HEK293 (cell line): ENCODE results near the gene OR4L1.

ENCODE experiments used
- CTCF ChIA-PET: fragments of 350-600 bp; formaldehyde crosslinking; extraction: SDS; loops from one replicate; lab custom pipeline; 2021; ENCODE audit warnings: antibody characterized with exemption; lab: Yijun Ruan, JAX
- POLR2A ChIA-PET: fragments of 300-600 bp; formaldehyde crosslinking; extraction: SDS; loops from one replicate; lab custom pipeline; 2020; ENCODE audit warnings: antibody characterized with exemption, inconsistent platforms; lab: Yijun Ruan, JAX
- H3K27ac ChIP-seq: fragments of 200-500 bp; sonication (Bioruptor generic); 2 replicates; pipeline ENCODE4 v1.5.1; 2014; ENCODE audit warnings: low read depth, low read length, control low read depth, inconsistent platforms; ENCODE audit errors: extremely low read depth
- H3K36me3 ChIP-seq, 2 experiments: fragments of 200-500 bp in 1 of 2; sonication (Bioruptor generic) in 1 of 2; 1 replicate in 1 of 2; 2 replicates in 1 of 2; pipeline ENCODE4 v1.5.1; 2014 to 2017; ENCODE audit warnings: inconsistent platforms in 2 of 2, low read length in 2 of 2; ENCODE audit not compliant: control insufficient read depth in 2 of 2, insufficient read depth in 1 of 2
- H3K4me1 ChIP-seq: fragments of 200-500 bp; sonication (Bioruptor generic); 2 replicates; pipeline ENCODE4 v1.5.1; 2014; ENCODE audit warnings: mild to moderate bottlenecking, low read length, inconsistent platforms; ENCODE audit not compliant: control insufficient read depth, insufficient read depth
- H3K4me3 ChIP-seq: 2 replicates; pipeline ENCODE4 v1.5.1; 2011; ENCODE audit warnings: low read depth, mild to moderate bottlenecking, control low read depth, low read length, moderate library complexity
- H3K9me3 ChIP-seq: fragments of 200-500 bp; sonication (Bioruptor generic); 2 replicates; pipeline ENCODE4 v1.5.1; 2014; ENCODE audit warnings: low read depth, low read length, inconsistent platforms; ENCODE audit not compliant: control insufficient read depth, insufficient read depth
- KLF1 ChIP-seq: fragments of 450-650 bp; formaldehyde crosslinking; IDR thresholded peaks from 2 replicates; pipeline ENCODE4 v1.5.1; 2016; ENCODE audit warnings: missing biosample characterization, missing genetic modification characterization
- KLF10 ChIP-seq: fragments of 450-650 bp; IDR thresholded peaks from 2 replicates; pipeline ENCODE4 v1.5.1; 2018; ENCODE audit warnings: missing biosample characterization, mild to moderate bottlenecking, missing genetic modification characterization
- KLF16 ChIP-seq: fragments of 450-650 bp; formaldehyde crosslinking; IDR thresholded peaks from 2 replicates; pipeline ENCODE4 v1.5.1; 2017; ENCODE audit warnings: missing biosample characterization, missing genetic modification characterization
- KLF9 ChIP-seq: fragments of 450-650 bp; formaldehyde crosslinking; IDR thresholded peaks from 2 replicates; pipeline ENCODE4 v1.5.1; 2016; ENCODE audit warnings: missing biosample characterization, missing genetic modification characterization, low read depth
- PBX3 ChIP-seq: sonication (generic); formaldehyde crosslinking; IDR thresholded peaks from 2 replicates; pipeline ENCODE4 v1.8.1; 2022; ENCODE audit warnings: mild to moderate bottlenecking, moderate library complexity, missing genetic modification reagents
- PRDM6 ChIP-seq: fragments of 450-650 bp; formaldehyde crosslinking; IDR thresholded peaks from 2 replicates; pipeline ENCODE4 v1.5.1; 2017; ENCODE audit warnings: missing biosample characterization, missing genetic modification characterization
- ZBTB8A ChIP-seq: fragments of 450-650 bp; formaldehyde crosslinking; IDR thresholded peaks from 2 replicates; pipeline ENCODE4 v1.5.1; 2016; ENCODE audit warnings: missing biosample characterization, missing genetic modification characterization
- ZFP37 ChIP-seq: fragments of 450-650 bp; formaldehyde crosslinking; IDR thresholded peaks from 2 replicates; pipeline ENCODE4 v1.5.1; 2016; ENCODE audit warnings: missing biosample characterization, missing genetic modification characterization
- ZFP41 ChIP-seq: fragments of 450-650 bp; formaldehyde crosslinking; IDR thresholded peaks from 2 replicates; pipeline ENCODE4 v1.5.1; 2016; ENCODE audit warnings: missing biosample characterization, missing genetic modification characterization, borderline replicate concordance
- ZFP69B ChIP-seq: fragments of 450-650 bp; formaldehyde crosslinking; IDR thresholded peaks from 2 replicates; pipeline ENCODE4 v1.5.1; 2016; ENCODE audit warnings: missing biosample characterization, missing genetic modification characterization
- ZNF121 ChIP-seq: fragments of 450-650 bp; formaldehyde crosslinking; IDR thresholded peaks from 2 replicates; pipeline ENCODE4 v1.5.1; 2016; ENCODE audit warnings: missing biosample characterization, missing genetic modification characterization
- ZNF132 ChIP-seq: fragments of 450-650 bp; formaldehyde crosslinking; IDR thresholded peaks from 2 replicates; pipeline ENCODE4 v1.5.1; 2017; ENCODE audit warnings: missing biosample characterization, missing genetic modification characterization, borderline replicate concordance
- ZNF16 ChIP-seq: fragments of 450-650 bp; formaldehyde crosslinking; IDR thresholded peaks from 2 replicates; pipeline ENCODE4 v1.5.1; 2016; ENCODE audit warnings: low read depth, missing biosample characterization, missing genetic modification characterization
- ZNF174 ChIP-seq: fragments of 450-650 bp; formaldehyde crosslinking; IDR thresholded peaks from 2 replicates; pipeline ENCODE4 v1.5.0; 2017; ENCODE audit warnings: missing biosample characterization, mild to moderate bottlenecking, missing genetic modification characterization
- ZNF202 ChIP-seq: fragments of 450-650 bp; formaldehyde crosslinking; IDR thresholded peaks from 2 replicates; pipeline ENCODE4 v1.5.1; 2016; ENCODE audit warnings: missing biosample characterization, missing genetic modification characterization, borderline replicate concordance
- ZNF211 ChIP-seq: fragments of 450-650 bp; formaldehyde crosslinking; IDR thresholded peaks from 2 replicates; pipeline ENCODE4 v1.5.1; 2016; ENCODE audit warnings: low read depth, missing biosample characterization, missing genetic modification characterization
- ZNF274 ChIP-seq, 2 experiments: fragments of 200-500 bp in 1 of 2; fragments of 450-650 bp in 1 of 2; sonication (Bioruptor generic) in 1 of 2; formaldehyde crosslinking in 1 of 2; IDR thresholded peaks; 2 replicates each; pipeline versions ENCODE4 v1.5.1 to v1.6.1; 2014 to 2016; ENCODE audit warnings: borderline replicate concordance in 1 of 2, inconsistent platforms in 1 of 2, low read length in 1 of 2, missing biosample characterization in 1 of 2, missing genetic modification characterization in 1 of 2
- ZNF280D ChIP-seq: fragments of 450-650 bp; formaldehyde crosslinking; IDR thresholded peaks from 2 replicates; pipeline ENCODE4 v1.5.1; 2016; ENCODE audit warnings: missing biosample characterization, missing genetic modification characterization
- ZNF341 ChIP-seq: fragments of 450-650 bp; formaldehyde crosslinking; IDR thresholded peaks from 2 replicates; pipeline ENCODE4; 2016; ENCODE audit warnings: low read depth, missing biosample characterization, missing genetic modification characterization
- ZNF350 ChIP-seq: fragments of 450-650 bp; formaldehyde crosslinking; IDR thresholded peaks from 2 replicates; pipeline ENCODE4 v1.5.0; 2017; ENCODE audit warnings: missing biosample characterization, mild to moderate bottlenecking, missing genetic modification characterization
- ZNF404 ChIP-seq: fragments of 450-650 bp; formaldehyde crosslinking; IDR thresholded peaks from 2 replicates; pipeline ENCODE4 v1.5.1; 2017; ENCODE audit warnings: missing biosample characterization, missing genetic modification characterization
- ZNF626 ChIP-seq: fragments of 450-650 bp; sonication (Bioruptor Pico); formaldehyde crosslinking; IDR thresholded peaks from 2 replicates; pipeline ENCODE4 v1.5.1; 2018; ENCODE audit warnings: missing biosample characterization, missing genetic modification characterization, inconsistent platforms
- ZNF677 ChIP-seq: fragments of 450-650 bp; IDR thresholded peaks from 2 replicates; pipeline ENCODE4 v1.5.0; 2018; ENCODE audit warnings: missing biosample characterization, mild to moderate bottlenecking, missing genetic modification characterization, moderate library complexity
- ZNF701 ChIP-seq: fragments of 450-650 bp; formaldehyde crosslinking; IDR thresholded peaks from 2 replicates; pipeline ENCODE4 v1.5.1; 2016; ENCODE audit warnings: missing biosample characterization, missing genetic modification characterization
- ZNF76 ChIP-seq: fragments of 450-650 bp; formaldehyde crosslinking; IDR thresholded peaks from 2 replicates; pipeline ENCODE4; 2016; ENCODE audit warnings: low read depth, missing biosample characterization, missing genetic modification characterization, borderline replicate concordance
- ZSCAN16 ChIP-seq: fragments of 450-650 bp; formaldehyde crosslinking; IDR thresholded peaks from 2 replicates; pipeline ENCODE4 v1.5.1; 2016; ENCODE audit warnings: missing biosample characterization, missing genetic modification characterization

The OR4L1 gene

GRCh38 chr14:20059745-20060144 is at the start of gene OR4L1:
Gene OR4L1, plus strand, starts transcription at chr14:20060045. Its CDS starts 0 bp downstream, at chr14:20060045.
- no peaks in the 10 kb centered on the region for H3K4me1 ChIP-seq
- no peak within 1 kb of the TSS for H3K4me3 ChIP-seq
- no peaks in the 10 kb centered on the region for H3K36me3 ChIP-seq
- TF ChIP-seq ZNF16 (no peak), PRDM6 (tag by site-specific recombination) (no peak)
- TF ChIP-seq, all 188 proteins: peak for 0
- CTCF ChIA-PET, result no interaction called here
- no peak within 1 kb of the TSS for H3K27ac ChIP-seq
- H3K9me3 ChIP-seq, result no peaks in the 10 kb centered on the region
- POLR2A ChIA-PET, result no interaction called here

GRCh38 chr14:20019257-20019865 is 40.5 kb upstream of the OR4L1 start, which contains the start of gene OR4K14:
Gene OR4K14, minus strand, starts transcription at chr14:20019307. Its CDS starts 4,114 bp downstream, at chr14:20015193.
- H3K9me3 ChIP-seq, result no peaks in the 10 kb centered on the region
- TF ChIP-seq ZNF677 (tag by site-specific recombination) (no peak), ZNF202 (tag by site-specific recombination) (no peak), KLF9 (tag by site-specific recombination) (no peak), ZNF121 (tag by site-specific recombination) (no peak), ZNF174 (tag by site-specific recombination) (no peak), ZNF701 (tag by site-specific recombination) (no peak), ZNF350 (no peak), ZSCAN16 (tag by site-specific recombination) (no peak)
- ChIA-PET CTCF (no interaction called here), POLR2A (no interaction called here)
- no peaks in the 10 kb centered on the region for H3K36me3 ChIP-seq
- H3K4me1 ChIP-seq, result no peaks in the 10 kb centered on the region
- H3K27ac ChIP-seq, result no peak within 1 kb of the TSS
- H3K4me3 ChIP-seq, result no peak within 1 kb of the TSS

- no peaks in the 10 kb centered on the region for H3K36me3 ChIP-seq
- H3K4me1 ChIP-seq, result no peaks in the 10 kb centered on the region
- ChIA-PET CTCF (interaction anchor here (0.6 to 0.8 kb wide), 3 partner anchors 12 to 261 kb away, joined by 3 to 5 read pairs (median 3); no protein-coding TSS in a partner anchor), POLR2A (no interaction called here)
- H3K27ac ChIP-seq, result no peak overlapping the region
- no peak overlapping the region for H3K4me3 ChIP-seq
- no peaks in the 10 kb centered on the region for H3K9me3 ChIP-seq
- TF ChIP-seq KLF16 (tag by site-specific recombination) (no peak), ZNF404 (tag by site-specific recombination) (no peak), KLF10 (tag by site-specific recombination) (no peak), ZNF211 (tag by site-specific recombination) (no peak), ZFP37 (tag by site-specific recombination) (no peak), ZNF132 (tag by site-specific recombination) (no peak), ZNF626 (no peak), ZNF274 (IDR thresholded peaks at IDR 0.05; ENCODE audit: low read length) (no peak), ZNF274 (tag by site-specific recombination; IDR thresholded peaks at IDR 0.05; ENCODE audit: borderline replicate concordance) (no peak), PBX3 (CRISPR knock-in tag) (no peak), ZFP41 (tag by site-specific recombination) (no peak), ZNF76 (no peak), ZFP69B (tag by site-specific recombination) (no peak), ZNF280D (no peak), ZNF202 (tag by site-specific recombination) (no peak), ZNF341 (tag by site-specific recombination) (no peak), ZBTB8A (tag by site-specific recombination) (no peak), KLF1 (tag by site-specific recombination) (no peak)
These were observed 28.8 kb upstream of the OR4L1 start for GRCh38 chr14:20031058-20031457.
